ENCODE measurements around the gene APOH.
A peak's percentile ranks its signal among the peaks of the same experiment; 100 is the strongest.

The APOH gene

GRCh38 chr17:66235377-66235994 is 6.3 kb upstream of the APOH start:
- DNase-seq (ENCODE audit: low read depth): no peak

GRCh38 chr17:66234611-66235010 is 5.4 kb upstream of the APOH start:
- no peak for DNase-seq (ENCODE audit: low read depth)

DNA sequence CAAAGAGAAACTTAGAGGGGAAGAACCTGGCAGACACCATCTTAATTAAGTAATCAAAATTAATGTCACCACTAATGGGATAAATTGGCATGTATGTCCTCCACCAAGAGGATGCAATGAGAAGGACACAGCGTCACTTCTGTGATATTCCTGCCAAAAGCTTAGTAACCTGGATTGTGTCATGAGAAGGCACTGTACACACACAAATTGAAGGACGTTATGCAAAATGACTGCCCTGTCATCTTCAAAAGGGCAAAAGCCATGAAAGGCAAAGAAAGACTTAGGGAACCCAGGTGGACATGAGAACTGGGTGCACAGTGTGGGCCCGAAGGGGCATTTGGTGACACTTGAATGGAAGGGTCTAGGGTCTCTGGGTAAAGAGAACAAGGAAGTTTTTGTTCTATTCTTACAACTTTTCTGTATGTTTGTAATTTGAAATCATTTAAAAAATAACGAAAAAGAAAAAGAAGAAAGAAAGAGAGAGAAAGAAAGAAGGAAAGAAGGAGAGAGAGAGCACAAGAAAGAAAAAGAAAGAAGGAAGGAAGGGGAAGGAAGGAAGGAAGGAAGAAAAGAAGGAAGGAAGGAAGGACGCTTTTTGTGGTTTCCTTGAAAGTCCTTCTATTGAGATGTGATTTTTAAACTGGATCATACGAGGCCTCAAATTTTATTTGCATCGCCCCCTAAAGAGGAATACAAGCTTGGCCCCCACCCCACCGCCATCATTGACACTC is 4.0 kb upstream of the APOH start:
- no peak for DNase-seq (ENCODE audit: low read depth)

GRCh38 chr17:66230922-66231591 is 1.8 kb upstream of the APOH start:
- DNase-seq (ENCODE audit: low read depth): no peak

- no peak for DNase-seq (ENCODE audit: low read depth)
Observed at GRCh38 chr17:66229783-66230538, 746 bp upstream of the APOH start.

DNA sequence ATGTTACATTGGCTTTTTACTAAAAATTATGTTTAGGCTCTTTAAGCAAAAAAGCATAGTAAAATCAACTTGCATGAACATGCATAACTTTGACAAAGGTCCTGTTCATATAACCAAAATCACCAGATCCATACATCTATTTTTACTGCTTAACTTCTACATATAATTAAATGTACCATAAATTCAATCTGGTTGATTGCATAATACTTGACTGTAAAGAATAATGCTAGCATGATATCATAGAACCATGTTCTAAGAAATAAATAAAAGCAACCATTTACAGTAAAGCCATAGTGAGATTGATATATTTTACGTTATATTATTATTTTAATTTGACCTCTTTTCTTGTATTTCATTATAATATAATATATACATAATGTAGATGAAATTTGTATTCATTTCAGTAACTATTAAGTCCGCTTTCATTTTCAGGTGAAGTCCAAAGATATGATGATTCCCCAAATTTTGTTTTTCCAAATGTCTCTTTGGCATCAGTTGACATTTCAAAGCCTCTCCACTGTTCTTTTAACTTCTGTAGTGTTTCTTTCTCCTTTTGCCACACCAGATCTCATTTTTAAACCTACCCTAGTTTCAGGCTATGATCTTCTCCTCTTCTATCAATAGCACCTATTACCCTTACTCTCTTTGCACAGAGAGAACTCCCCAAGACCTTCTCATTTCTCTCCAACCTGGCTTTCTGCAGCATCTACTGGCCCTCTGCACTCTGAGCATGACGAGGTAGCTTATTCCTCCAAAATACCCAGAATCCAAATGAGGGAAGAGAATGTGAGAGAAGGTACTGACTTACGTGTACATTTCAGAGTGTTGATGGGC is 1.8 kb downstream of the APOH start:
- no peak for DNase-seq (ENCODE audit: low read depth)

DNA sequence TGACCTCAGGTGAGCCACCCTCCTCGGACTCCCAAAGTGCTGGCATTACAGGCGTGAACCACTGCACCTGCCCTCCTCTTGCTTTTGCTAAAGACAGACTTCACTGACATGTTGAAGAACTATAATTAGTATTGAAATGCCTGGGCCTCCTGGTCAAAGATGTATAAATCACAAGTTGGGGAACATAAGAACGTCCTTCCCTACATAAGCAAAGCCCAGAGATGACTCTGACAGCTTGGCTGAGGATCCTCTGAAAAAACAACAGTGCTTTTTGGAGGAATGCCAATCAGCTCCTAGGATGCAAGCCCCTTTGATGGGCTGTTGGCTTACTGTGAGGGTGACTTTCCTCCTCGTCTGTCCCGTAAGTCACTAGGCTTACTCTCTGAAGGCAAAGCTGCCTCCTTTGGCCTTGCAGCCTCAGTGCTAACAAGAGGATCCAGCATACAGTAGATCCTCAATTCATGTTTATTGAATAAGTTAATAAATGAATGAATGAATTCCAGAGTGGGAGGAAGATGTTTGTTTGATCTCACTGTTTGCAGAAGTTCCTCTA is 6.3 kb downstream of the APOH start:
- no peak for DNase-seq (ENCODE audit: low read depth)

DNA sequence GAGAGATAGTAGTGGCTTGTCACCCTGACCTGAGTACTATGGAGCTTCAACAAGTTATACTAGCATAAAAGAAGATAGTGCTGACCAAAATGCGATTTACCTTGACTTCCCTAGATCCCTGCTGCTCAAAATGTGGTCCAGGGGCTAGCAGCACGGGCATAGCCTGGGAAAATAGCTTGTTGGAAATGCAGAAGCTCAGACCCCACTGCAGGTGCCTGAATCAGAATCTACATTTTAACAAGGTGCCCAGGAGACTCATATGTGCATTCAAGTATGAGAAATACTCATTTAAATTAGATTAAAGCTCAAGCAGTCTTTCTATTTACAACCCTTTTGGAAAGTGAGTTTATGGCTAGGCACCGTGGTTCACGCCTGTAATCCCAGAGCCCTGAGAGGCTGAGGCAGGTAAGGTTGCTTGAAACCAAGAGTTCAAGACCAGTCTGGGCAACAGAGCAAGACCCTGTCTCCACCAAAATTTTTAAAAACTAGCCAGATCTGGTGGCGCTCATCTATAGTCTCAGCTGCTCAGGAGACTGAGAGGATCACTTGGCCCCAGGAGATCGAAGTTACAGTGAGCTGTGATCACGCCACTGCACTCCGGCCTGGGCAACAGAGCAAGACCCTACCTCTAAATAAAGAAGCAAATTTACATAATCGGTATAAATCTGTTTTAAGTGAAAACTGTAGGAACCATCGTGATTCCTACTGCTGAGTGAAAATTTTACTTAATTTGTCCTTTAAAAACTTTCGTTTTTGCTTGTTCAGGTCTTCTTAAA is 7.3 kb downstream of the APOH start:
- DNase-seq (ENCODE audit: low read depth): no peak

DNA sequence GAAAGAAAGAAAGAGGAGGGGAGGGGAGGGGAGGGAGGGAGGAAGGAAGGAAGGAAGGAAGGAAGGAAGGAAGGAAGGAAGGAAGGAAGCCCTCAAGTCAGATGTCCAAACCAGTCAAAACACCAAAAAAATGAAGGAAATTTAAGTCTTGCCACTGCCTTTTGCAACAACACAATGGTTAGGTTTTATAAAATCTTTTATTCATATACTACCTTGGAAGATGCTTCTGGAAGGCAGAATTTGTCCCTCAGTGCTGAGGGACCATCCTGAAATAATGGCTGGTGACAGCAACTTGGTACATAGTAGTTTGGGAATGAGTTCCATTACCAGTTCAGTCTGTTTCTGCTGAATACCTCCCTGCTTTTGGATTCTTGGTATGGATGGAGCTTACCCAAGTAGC is 7.9 kb downstream of the APOH start:
- no peak for DNase-seq (ENCODE audit: low read depth)

- no peak for DNase-seq (ENCODE audit: low read depth)
Observed at GRCh38 chr17:66220079-66220835, 9.0 kb downstream of the APOH start.

DNA sequence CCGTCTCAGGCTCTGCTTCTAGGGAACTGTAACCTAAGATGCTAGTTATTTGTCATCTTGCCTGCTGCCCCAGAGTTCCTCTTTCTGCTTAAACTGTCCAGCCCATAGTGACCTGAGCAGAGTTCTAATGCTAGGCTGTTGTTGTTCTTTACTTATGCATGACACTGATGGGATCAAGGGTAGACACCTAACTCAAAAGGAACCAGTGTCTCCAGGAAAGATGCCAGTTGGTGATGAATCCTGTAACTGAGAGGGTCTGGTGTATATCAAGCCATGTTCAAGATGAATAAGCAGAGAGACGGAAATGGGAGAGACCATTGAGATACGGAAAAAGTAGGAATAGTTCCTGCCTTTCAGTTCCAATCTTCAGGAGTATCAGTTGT is 13.7 kb downstream of the APOH start:
- no peak for DNase-seq (ENCODE audit: low read depth)

GRCh38 chr17:66214884-66215528 is 14.2 kb downstream of the APOH start:
- DNase-seq (ENCODE audit: low read depth): no peak

DNA sequence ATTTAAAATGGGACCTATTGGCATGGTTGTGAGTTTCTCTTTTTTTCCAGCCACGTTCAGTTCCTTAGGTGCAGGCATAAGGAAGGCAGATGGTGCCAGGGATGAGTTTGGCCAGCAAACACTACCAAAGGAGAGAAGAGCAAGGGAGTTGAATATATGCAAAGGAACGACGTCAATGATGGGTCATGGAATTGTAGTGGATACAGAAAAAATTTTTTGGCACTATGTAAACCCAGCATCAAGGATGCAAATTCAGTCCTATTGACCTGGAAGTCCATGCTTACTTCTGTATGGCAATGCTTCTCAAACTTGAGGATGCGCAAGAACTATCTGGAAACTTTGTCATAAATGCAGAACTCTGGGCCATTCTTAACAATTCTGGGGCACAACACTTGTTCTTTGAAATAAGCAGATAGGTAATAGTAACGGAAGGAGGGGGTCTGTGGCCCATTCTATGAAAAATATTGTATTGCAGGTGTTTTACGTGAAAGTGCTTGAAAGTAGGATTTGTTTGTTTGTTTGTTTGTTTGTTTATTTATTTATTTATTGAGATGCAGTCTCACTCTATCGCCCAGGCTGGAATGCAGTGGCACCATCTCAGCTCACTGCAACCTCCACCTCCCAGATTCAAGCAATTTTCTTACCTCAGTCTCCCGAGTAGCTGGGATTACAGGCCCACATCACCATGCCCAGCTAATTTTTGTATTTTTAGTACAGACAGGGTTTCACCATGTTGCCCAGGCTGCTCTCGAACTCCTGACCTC is 18.0 kb downstream of the APOH start:
- no peak for DNase-seq (ENCODE audit: low read depth)

DNA sequence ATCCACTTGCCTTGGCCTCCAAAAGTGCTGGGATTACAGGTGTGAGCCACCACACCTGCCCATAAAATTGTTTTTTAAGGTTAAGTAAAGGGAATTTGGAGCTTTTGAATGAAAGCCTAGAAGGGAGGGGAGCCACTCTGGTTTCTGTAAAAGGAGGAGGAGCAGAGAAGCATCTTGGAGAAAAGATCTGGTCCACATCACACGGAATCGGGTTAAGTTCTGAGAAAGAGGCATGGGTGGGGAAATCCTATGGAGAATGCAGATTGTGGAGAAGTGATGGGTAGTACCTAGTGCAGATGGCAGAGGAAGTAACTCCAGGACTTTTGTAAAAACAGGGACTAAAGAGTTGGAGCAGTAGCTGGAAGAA is 19.0 kb downstream of the APOH start:
- DNase-seq (ENCODE audit: low read depth): no peak

GRCh38 chr17:66207936-66208335 is 21.3 kb downstream of the APOH start:
- no peak for DNase-seq (ENCODE audit: low read depth)

DNA sequence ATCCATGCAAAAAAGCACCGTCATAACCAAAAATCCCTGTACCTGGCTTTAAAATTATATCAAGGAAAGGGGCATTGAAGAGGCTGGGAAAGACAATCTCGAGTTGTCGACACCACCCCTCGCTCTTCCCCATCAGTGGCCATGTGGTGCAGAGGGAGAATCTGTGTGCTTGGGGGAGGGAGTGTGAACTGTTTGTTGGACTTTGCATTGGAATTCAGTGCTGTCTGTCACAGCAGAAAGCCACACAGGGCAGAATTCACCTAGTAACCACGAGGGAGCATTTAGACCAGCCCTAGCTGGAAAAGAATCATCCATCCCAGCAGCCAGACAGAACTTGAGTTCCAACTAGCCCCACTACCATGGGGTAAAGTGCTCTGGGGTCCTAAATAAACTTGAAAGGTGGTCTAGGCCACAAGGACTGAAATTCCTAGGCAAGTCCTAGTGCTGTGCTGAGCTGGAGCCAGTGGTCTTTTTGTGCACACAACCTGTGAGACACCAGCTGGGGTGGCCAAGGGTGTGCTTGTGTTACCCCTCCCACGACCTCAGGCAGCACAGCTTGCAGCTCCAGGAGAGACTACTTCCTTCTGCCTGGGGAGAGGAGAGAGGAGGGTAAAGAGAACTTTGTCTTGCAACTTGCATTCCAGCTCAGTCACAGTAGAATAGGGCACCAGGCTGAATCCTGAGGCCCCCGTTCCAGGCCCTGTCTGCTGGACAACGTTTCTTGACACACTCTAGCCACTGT is 25.8 kb downstream of the APOH start:
- no peak for DNase-seq (ENCODE audit: low read depth)

DNA sequence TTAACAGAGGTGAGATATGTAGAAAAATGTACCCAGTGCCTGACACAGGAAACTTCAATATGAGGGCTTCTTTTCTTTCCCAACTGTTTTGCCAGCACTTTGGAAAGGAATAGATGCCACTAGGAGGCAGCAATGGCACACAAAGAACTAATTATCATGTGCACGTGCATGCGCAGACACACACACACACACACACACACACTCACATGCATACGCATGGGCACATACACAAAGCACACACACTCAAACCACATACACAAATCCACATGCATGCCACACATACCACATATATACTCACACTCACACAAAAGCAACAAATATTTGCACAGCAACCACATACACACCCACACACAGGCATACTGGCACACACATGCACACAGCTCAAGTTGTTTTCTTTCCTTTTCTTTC is 28.5 kb downstream of the APOH start:
- peak; percentile 42 for DNase-seq (ENCODE audit: low read depth)

GRCh38 chr17:66198242-66198641 is 31.0 kb downstream of the APOH start:
- DNase-seq (ENCODE audit: low read depth): no peak
